Activated naive CD4-positive, alpha-beta T cell treated with anti-CD3 and anti-CD28 coated beads for 36 hours (primary cell): Measurements from ENCODE around the gene MRPL53. TPM values are rescaled to one million over a fixed set of nuclear protein-coding genes. Genes with fewer than 3 reads are reported as not detected.

Experiments used
- CTCF ChIA-PET: fragments of 350-600 bp; sonication (Branson Sonifier 250); formaldehyde crosslinking; loops from one replicate; lab custom pipeline; 2021; ENCODE audit warnings: antibody characterized with exemption; lab: Charles Lee
- DNase-seq: peaks from one replicate; pipeline ENCODE4 v3.0.0-alpha.2; 2020
- H3K27ac Mint-ChIP-seq: one replicate; pipeline ENCODE4 v1.8.0; 2021; ENCODE audit warnings: mild to moderate bottlenecking, mixed read lengths
- H3K27me3 Mint-ChIP-seq: one replicate; pipeline ENCODE4 v1.8.0; 2021; ENCODE audit warnings: low read depth, mixed read lengths
- H3K36me3 Mint-ChIP-seq: one replicate; pipeline ENCODE4 v1.8.0; 2021; ENCODE audit warnings: low read depth, mixed read lengths
- H3K4me1 Mint-ChIP-seq: one replicate; pipeline ENCODE4 v1.8.0; 2021; ENCODE audit warnings: low read depth, mixed read lengths
- H3K4me3 Mint-ChIP-seq: one replicate; pipeline ENCODE4 v1.8.0; 2021; ENCODE audit warnings: mild to moderate bottlenecking, moderate library complexity, mixed read lengths
- H3K9me3 Mint-ChIP-seq: one replicate; pipeline ENCODE4 v1.8.0; 2021; ENCODE audit warnings: mixed read lengths
- intact Hi-C: fragments of 100-400 bp; cut with micrococcal nuclease; formaldehyde crosslinking; loops from one replicate; pipeline ENCODE4 v1.15.1; 2023
- total RNA-seq, 2 experiments: library from RNA; stranded (reverse); gene quantifications; one replicate each; pipeline ENCODE4 v1.2.3, GENCODE V29; 2021

The MRPL53 gene
- total RNA-seq, 2 experiments from 2014 or later: 112 to 117 TPM

GRCh38 chr2:74426181-74426758, 46.2 kb downstream of the MRPL53 start:
- CTCF ChIA-PET: interaction anchor here (1.3 kb wide), 1 partner anchor 14 kb away, joined by 3 read pairs; no protein-coding TSS in a partner anchor
- Mint-ChIP-seq H3K4me3 (no peak overlapping the region), H3K9me3 (no peaks in the 10 kb centered on the region), H3K36me3 (no peaks in the 10 kb centered on the region), H3K27ac (no peak overlapping the region), H3K27me3 (no peaks in the 10 kb centered on the region), H3K4me1 (peaks cover 13% of the 10 kb centered on the region)
- DNase-seq: no peak
- intact Hi-C loops: no loop called here

- Mint-ChIP-seq H3K4me1 (peaks cover 17% of the 10 kb centered on the region), H3K4me3 (no peak overlapping the region), H3K36me3 (no peaks in the 10 kb centered on the region), H3K27me3 (no peaks in the 10 kb centered on the region), H3K9me3 (no peaks in the 10 kb centered on the region), H3K27ac (no peak overlapping the region)
- no peak for DNase-seq
- intact Hi-C loops: no loop called here
- CTCF ChIA-PET: interaction anchor here (1.2 kb wide), 1 partner anchor 10 kb away, joined by 4 read pairs; no protein-coding TSS in a partner anchor
These were observed 47.0 kb downstream of the MRPL53 start for GRCh38 chr2:74425523-74425922.

GRCh38 chr2:74424995-74425406, 47.5 kb downstream of the MRPL53 start:
- intact Hi-C loops: no loop called here
- H3K27me3 Mint-ChIP-seq: no peaks in the 10 kb centered on the region

DNA sequence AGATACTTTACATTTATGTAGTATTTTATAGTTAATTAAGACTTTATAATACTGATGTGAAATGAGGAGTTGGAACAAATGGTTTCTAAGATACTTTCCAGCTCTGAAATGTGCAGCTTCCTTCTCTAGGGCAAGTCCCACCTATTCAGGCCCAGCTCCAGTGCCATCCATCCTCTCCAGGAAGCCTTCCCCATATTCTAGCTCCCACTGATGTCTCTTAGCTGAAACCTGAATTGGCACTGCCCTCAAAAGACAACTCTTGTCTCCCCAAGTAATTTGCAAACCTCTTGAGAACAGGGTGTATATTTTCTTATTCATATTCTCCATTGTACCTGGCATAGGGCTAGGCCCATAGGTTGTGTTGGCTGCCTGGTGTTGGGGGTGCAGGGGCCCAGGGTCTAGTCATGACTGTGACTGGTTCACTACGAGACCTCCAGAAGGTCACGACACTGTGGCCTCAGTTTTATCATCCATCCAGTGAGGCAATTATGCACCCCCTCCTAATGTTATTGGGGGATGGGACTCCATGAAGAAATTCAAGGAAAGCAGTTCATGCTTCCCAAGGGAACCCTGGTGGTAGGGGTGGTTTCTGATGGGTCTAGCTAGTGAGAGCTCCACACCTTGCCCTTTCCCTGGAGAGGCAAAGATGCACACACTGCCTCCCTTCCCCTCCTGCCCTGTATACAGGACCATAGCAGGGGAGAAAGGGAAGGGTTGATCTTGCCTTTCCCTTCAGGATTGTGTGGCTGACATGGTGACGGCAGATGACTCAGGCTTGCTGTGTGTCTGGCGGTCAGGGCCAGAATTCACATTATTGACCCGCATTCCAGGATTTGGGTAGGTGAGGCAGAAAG, 48.1 kb downstream of the MRPL53 start:
- peaks cover 24% of the 10 kb centered on the region for H3K4me1 Mint-ChIP-seq
- H3K27ac Mint-ChIP-seq: no peak overlapping the region
- no peaks in the 10 kb centered on the region for H3K27me3 Mint-ChIP-seq
- no peaks in the 10 kb centered on the region for H3K9me3 Mint-ChIP-seq
- H3K4me3 Mint-ChIP-seq: no peak overlapping the region
- no peaks in the 10 kb centered on the region for H3K36me3 Mint-ChIP-seq
- CTCF ChIA-PET: interaction anchor here (1.2 kb wide), 1 partner anchor 11 kb away, joined by 4 read pairs; no protein-coding TSS in a partner anchor
- no peak for DNase-seq
- intact Hi-C loops: no loop called here

More at GRCh38 chr2:74424995-74425406, 47.5 kb downstream of the MRPL53 start:
- no peak for DNase-seq
- Mint-ChIP-seq H3K4me3 (no peak overlapping the region), H3K9me3 (no peaks in the 10 kb centered on the region), H3K4me1 (peaks cover 22% of the 10 kb centered on the region), H3K36me3 (no peaks in the 10 kb centered on the region), H3K27ac (no peak overlapping the region)
- CTCF ChIA-PET: interaction anchor here (1.2 kb wide), 1 partner anchor 11 kb away, joined by 4 read pairs; no protein-coding TSS in a partner anchor

GRCh38 chr2:74423231-74424095, 49.0 kb downstream of the MRPL53 start:
- intact Hi-C loops: no loop called here
- H3K9me3 Mint-ChIP-seq: no peaks in the 10 kb centered on the region
- H3K36me3 Mint-ChIP-seq: no peaks in the 10 kb centered on the region
- H3K27ac Mint-ChIP-seq: no peak overlapping the region
- no peak for DNase-seq
- CTCF ChIA-PET: no interaction called here
- H3K4me3 Mint-ChIP-seq: peak overlapping the region; percentile 99
- peaks cover 24% of the 10 kb centered on the region for H3K4me1 Mint-ChIP-seq
- H3K27me3 Mint-ChIP-seq: no peaks in the 10 kb centered on the region

Other genes with a start within 250 kb of the MRPL53 start
- 1 to 10 TPM; 1.1 to 2.3 TPM for gene SLC4A5, start 129.3 kb downstream of the MRPL53 start, total RNA-seq
- gene DCTN1, start 92.4 kb downstream of the MRPL53 start, total RNA-seq: 10 to 100 TPM; 54.0 to 61.7 TPM
- gene C2orf81, start 51.1 kb downstream of the MRPL53 start, total RNA-seq: 1 to 10 TPM; 2.6 to 3.4 TPM
- 10 to 100 TPM; 67.2 to 70.8 TPM for gene WDR54, start 51.0 kb downstream of the MRPL53 start, total RNA-seq
- 1 to 10 TPM in 1 of 2 experiments, under 1 TPM in 1; 0.95 to 1.6 TPM for gene RTKN, start 30.7 kb downstream of the MRPL53 start, total RNA-seq
- 10 to 100 TPM; 26.5 to 28.3 TPM for gene INO80B, start 17.6 kb downstream of the MRPL53 start, total RNA-seq
- gene WBP1, start 14.2 kb downstream of the MRPL53 start, total RNA-seq: 10 to 100 TPM; 39.4 to 40.0 TPM
- 10 to 100 TPM; 38.8 to 39.1 TPM for gene MOGS, start 7.3 kb downstream of the MRPL53 start, total RNA-seq
- 1 to 10 TPM; 3.7 to 5.8 TPM for gene CCDC142, start 10.3 kb upstream of the MRPL53 start, total RNA-seq
- gene TTC31, start 10.4 kb upstream of the MRPL53 start, total RNA-seq: 10 to 100 TPM; 29.5 to 30.6 TPM
- gene LBX2, start 26.9 kb upstream of the MRPL53 start, total RNA-seq: under 1 TPM in 1 of 2 experiments, not detected in 1; 0.31 TPM
- gene PCGF1, start 35.0 kb upstream of the MRPL53 start, total RNA-seq: 10 to 100 TPM; 21.1 to 24.4 TPM
- under 1 TPM; 0.10 TPM for gene TLX2, start 41.8 kb upstream of the MRPL53 start, total RNA-seq
- gene DQX1, start 53.6 kb upstream of the MRPL53 start, total RNA-seq: under 1 TPM; 0.10 to 0.45 TPM
- 10 to 100 TPM; 77.4 to 78.5 TPM for gene AUP1, start 57.0 kb upstream of the MRPL53 start, total RNA-seq
- gene HTRA2, start 57.3 kb upstream of the MRPL53 start, total RNA-seq: 10 to 100 TPM; 39.0 to 39.7 TPM
- gene LOXL3, start 81.3 kb upstream of the MRPL53 start, total RNA-seq: under 1 TPM; 0.35 to 0.41 TPM
- 10 to 100 TPM; 12.3 to 13.2 TPM for gene DOK1, start 82.0 kb upstream of the MRPL53 start, total RNA-seq
- under 1 TPM in 1 of 2 experiments, not detected in 1; 0.10 TPM for gene M1AP, start 175.7 kb upstream of the MRPL53 start, total RNA-seq
- gene SEMA4F, start 181.6 kb upstream of the MRPL53 start, total RNA-seq: 1 to 10 TPM; 4.3 to 5.3 TPM